ENCODE results near the gene ASXL3.

DNA sequence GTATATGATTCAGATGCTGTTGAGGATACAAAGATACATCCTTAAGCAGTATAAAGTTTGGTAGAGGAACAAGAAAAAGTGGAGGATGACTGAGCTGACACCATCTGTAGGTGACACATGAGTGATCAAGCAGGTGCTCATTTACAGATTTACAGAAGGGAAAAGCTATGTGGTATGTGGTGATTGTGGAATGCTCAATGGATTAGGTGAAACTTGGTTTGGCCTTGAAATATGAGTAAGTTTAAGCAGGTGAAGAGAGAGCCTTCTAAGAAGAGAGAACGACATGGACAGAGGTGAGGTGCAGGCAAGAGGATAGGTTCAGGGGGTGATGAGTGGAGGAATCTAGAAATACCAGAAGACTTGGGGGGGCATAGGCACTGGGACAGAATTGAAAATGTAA lies 5.9 kb downstream of the ASXL3 start:
- TF ChIP-seq EZH2 (IDR thresholded peaks at IDR 0.05; ENCODE audit: low read depth), result no peak
- TF ChIP-seq, protein P1, sequence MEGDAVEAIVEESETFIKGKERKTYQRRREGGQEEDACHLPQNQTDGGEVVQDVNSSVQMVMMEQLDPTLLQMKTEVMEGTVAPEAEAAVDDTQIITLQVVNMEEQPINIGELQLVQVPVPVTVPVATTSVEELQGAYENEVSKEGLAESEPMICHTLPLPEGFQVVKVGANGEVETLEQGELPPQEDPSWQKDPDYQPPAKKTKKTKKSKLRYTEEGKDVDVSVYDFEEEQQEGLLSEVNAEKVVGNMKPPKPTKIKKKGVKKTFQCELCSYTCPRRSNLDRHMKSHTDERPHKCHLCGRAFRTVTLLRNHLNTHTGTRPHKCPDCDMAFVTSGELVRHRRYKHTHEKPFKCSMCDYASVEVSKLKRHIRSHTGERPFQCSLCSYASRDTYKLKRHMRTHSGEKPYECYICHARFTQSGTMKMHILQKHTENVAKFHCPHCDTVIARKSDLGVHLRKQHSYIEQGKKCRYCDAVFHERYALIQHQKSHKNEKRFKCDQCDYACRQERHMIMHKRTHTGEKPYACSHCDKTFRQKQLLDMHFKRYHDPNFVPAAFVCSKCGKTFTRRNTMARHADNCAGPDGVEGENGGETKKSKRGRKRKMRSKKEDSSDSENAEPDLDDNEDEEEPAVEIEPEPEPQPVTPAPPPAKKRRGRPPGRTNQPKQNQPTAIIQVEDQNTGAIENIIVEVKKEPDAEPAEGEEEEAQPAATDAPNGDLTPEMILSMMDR (conservative IDR thresholded peaks at IDR 0.05), result no peak
